ENCODE measurements around the gene CASP10. TPM values are rescaled to one million over a fixed set of nuclear protein-coding genes. Genes with fewer than 3 reads are reported as not detected.

Gene CASP10
- total and polyA plus RNA-seq, 2 of the 13 experiments (the other 11 are each of a cell fraction or from before 2014, with no cell fraction given), result 22.2 to 23.8 TPM

GRCh38 chr2:201149064-201149820 is 33.7 kb upstream of the CASP10 start (continued):
- TF ChIP-seq THAP11 (CRISPR knock-in tag; IDR thresholded peaks at IDR 0.05), result peak; percentile 64; the same call in 1 of the 2 replicates
- TF ChIP-seq, protein P1, sequence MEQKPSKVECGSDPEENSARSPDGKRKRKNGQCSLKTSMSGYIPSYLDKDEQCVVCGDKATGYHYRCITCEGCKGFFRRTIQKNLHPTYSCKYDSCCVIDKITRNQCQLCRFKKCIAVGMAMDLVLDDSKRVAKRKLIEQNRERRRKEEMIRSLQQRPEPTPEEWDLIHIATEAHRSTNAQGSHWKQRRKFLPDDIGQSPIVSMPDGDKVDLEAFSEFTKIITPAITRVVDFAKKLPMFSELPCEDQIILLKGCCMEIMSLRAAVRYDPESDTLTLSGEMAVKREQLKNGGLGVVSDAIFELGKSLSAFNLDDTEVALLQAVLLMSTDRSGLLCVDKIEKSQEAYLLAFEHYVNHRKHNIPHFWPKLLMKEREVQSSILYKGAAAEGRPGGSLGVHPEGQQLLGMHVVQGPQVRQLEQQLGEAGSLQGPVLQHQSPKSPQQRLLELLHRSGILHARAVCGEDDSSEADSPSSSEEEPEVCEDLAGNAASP (CRISPR knock-in tag; IDR thresholded peaks at IDR 0.05; ENCODE audit: borderline replicate concordance), result peak; percentile 78; the same call in 1 of the 2 replicates
- no peak for TF ChIP-seq SNRNP70 (IDR thresholded peaks at IDR 0.05; ENCODE audit: low read depth, low read length)
- TF ChIP-seq HDAC2 (CRISPR knock-in tag; IDR thresholded peaks at IDR 0.05), result peak; percentile 89
- no peak for TF ChIP-seq HNRNPLL (IDR thresholded peaks at IDR 0.05; ENCODE audit: low read depth, low read length, poor library complexity, severe bottlenecking)
- no peak for TF ChIP-seq KDM5B (CRISPR knock-in tag; IDR thresholded peaks at IDR 0.05; ENCODE audit: borderline replicate concordance)
- TF ChIP-seq CENPBD1 (CRISPR knock-in tag; IDR thresholded peaks at IDR 0.05; ENCODE audit: borderline replicate concordance, low read depth), result no peak
- peak; percentile 71 for TF ChIP-seq MED1 (CRISPR knock-in tag; IDR thresholded peaks at IDR 0.05)
- TF ChIP-seq CBFB (CRISPR knock-in tag; IDR thresholded peaks at IDR 0.05), result no peak
- TF ChIP-seq TFE3 (CRISPR knock-in tag; IDR thresholded peaks at IDR 0.05), result 0 out of 2 replicates have a peak, but pooled peaks have one; percentile 34
- no peak for TF ChIP-seq ZNF580 (CRISPR knock-in tag; IDR thresholded peaks at IDR 0.05; ENCODE audit: borderline replicate concordance, low read depth)
- no peak; the same call in 1 of the 2 replicates for TF ChIP-seq JUNB (CRISPR knock-in tag; IDR thresholded peaks at IDR 0.05; ENCODE audit: borderline replicate concordance)
- no peak for TF ChIP-seq ZNF430 (CRISPR knock-in tag; IDR thresholded peaks at IDR 0.05)
- TF ChIP-seq ZBTB20 (CRISPR knock-in tag; IDR thresholded peaks at IDR 0.05; ENCODE audit: borderline replicate concordance, low read depth), result no peak
- TF ChIP-seq, protein P2, sequence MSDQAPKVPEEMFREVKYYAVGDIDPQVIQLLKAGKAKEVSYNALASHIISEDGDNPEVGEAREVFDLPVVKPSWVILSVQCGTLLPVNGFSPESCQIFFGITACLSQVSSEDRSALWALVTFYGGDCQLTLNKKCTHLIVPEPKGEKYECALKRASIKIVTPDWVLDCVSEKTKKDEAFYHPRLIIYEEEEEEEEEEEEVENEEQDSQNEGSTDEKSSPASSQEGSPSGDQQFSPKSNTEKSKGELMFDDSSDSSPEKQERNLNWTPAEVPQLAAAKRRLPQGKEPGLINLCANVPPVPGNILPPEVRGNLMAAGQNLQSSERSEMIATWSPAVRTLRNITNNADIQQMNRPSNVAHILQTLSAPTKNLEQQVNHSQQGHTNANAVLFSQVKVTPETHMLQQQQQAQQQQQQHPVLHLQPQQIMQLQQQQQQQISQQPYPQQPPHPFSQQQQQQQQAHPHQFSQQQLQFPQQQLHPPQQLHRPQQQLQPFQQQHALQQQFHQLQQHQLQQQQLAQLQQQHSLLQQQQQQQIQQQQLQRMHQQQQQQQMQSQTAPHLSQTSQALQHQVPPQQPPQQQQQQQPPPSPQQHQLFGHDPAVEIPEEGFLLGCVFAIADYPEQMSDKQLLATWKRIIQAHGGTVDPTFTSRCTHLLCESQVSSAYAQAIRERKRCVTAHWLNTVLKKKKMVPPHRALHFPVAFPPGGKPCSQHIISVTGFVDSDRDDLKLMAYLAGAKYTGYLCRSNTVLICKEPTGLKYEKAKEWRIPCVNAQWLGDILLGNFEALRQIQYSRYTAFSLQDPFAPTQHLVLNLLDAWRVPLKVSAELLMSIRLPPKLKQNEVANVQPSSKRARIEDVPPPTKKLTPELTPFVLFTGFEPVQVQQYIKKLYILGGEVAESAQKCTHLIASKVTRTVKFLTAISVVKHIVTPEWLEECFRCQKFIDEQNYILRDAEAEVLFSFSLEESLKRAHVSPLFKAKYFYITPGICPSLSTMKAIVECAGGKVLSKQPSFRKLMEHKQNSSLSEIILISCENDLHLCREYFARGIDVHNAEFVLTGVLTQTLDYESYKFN (CRISPR knock-in tag; conservative IDR thresholded peaks at IDR 0.05), result peak; percentile 92
- 0 out of 2 replicates have a peak, but pooled peaks have one; percentile 34 for TF ChIP-seq KDM3A (CRISPR knock-in tag; IDR thresholded peaks at IDR 0.05; ENCODE audit: low read depth)
- no peak for TF ChIP-seq TCF7L2 (IDR thresholded peaks at IDR 0.05; ENCODE audit: low read depth, low read length)
- TF ChIP-seq KLF6 (CRISPR knock-in tag; IDR thresholded peaks at IDR 0.05), result no peak
- peak; percentile 72; the same call in 1 of the 2 replicates for TF ChIP-seq ETV5 (CRISPR knock-in tag; IDR thresholded peaks at IDR 0.05; ENCODE audit: borderline replicate concordance)
- no peak for TF ChIP-seq ZNF234 (CRISPR knock-in tag; conservative IDR thresholded peaks at IDR 0.05)
- peak; percentile 89 for TF ChIP-seq ZNF331 (CRISPR knock-in tag; IDR thresholded peaks at IDR 0.05)
- TF ChIP-seq, protein P3, sequence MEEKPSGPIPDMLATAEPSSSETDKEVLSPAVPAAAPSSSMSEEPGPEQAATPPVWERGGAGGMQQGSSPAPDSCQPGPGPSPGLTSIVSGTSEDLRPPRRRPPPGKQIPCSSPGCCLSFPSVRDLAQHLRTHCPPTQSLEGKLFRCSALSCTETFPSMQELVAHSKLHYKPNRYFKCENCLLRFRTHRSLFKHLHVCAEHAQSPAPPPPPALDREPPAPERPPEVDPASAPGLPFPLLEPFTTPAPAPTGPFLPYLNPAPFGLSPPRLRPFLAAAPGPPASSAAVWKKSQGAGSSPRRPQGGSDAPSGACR (CRISPR knock-in tag; IDR thresholded peaks at IDR 0.05), result no peak

All from HepG2 (cell line).